GM15510 (cell line): ENCODE data around the gene KIF16B.

Experiments
- POLR2A ChIP-seq: IDR thresholded peaks from 3 replicates; pipeline ENCODE4 v1.6.1; 2011; ENCODE audit warnings: borderline replicate concordance; ENCODE audit not compliant: insufficient read length; ENCODE audit errors: extremely low read depth

Gene KIF16B

DNA sequence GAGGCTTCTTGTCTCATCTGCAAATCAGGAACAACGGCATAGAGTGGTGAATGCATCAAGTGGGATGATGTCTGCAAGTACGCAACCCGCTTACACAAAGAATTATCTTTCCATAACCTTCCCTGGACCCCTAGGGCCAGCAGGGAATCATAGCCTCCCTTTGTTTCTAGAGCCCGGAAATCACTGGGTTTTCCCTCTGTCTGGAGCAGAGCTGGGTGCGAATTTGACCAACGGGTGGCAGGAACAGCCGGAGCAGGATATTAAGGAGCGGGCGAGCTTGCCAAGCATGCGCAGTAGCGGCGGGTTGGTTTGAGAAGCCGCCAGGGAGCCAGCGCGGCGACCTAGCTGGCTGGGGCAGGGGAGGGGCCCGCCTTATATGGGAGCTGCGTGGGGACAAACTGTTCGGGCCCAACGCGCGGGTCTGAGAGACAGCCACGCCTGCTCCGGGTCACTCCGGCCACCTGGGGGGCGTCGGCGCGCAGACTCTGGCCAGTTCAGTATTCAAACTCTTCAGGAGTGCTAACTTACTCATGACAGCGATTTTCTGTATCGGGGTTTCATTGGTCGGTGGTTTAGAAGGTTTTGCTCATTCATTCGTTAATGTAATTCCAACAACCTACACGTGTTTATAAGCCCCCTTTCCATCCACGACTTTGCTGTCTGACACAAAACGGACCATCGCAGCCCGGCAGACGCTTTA lies 1.6 kb upstream of the KIF16B start:
- TF ChIP-seq POLR2A = no peak

DNA sequence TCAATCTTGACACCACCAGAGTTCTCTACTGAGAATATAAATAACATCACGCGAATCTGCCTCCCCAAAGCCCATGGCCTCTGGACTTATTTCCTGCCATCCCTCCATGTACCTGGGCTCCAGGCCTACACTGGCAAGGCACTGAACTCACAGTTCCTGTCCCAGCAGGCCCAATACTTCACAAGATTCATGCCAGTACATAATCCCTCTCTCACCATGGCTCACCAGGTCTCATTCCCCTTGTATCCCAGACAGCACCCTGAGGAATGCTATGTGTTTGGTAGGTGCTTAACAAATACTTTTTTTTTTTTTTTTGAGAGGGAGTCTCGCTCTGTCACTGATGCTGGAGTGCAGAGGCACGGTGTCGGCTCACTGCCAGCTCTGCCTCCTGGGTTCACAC lies 1.9 kb downstream of the KIF16B start:
- TF ChIP-seq POLR2A = no peak

DNA sequence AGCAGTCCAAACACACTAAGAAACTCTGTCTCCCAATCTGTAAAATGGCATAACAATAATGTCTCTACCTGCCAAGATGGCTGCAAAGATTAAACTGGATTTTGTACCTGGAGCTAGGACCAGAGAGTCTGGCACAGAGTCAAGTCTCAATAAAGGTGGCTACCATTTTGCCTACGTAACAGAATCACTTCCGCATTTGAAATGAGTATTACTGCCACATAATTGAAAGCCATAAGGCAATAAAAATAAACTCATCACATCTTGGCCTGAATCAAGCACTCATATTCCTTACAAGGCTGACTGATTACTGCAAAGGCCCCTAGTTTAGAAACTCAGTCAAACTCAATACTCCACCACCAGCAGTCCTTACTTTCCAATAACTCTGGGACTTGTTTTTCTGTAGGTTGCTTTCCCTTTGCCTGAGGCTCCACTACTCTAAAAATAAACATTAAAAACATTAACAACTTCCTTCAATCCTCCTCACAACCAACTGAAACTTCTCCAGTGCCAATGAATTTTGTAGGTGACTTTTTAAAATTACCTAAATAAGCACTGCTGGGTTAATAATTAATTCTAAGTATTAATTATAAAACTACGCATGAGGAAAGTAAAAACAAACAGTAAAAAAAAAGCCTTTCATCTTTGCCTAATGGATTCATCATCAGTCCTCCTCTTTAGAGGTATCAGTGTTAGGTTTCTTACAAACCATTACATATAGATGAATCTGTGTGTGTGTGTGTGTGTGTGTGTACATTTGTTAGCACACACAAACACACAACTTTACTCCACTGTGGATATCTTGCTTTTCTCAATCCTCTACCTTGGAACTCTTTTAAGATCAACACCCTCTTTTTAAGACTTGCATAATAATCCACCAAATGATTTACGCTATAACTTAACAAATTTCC lies 3.7 kb downstream of the KIF16B start:
- TF ChIP-seq POLR2A = no peak

DNA sequence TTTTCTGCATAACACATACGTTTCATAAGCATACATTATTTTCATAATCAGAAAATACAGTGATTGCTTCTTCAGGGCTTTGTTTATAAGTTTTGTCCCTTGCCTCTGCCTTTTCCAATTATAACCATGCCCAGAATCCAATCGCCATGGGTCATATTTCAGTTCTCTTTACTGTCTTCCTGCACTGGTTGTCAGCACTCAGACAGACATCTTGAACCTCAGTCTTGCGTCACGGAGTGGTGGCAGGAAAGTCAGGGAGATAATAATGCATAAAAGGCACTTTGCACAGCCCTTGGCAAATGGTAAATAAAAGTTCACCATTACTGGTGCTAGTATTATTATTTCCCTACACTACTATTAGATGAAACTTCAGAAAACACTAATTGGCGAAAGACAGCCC lies 7.2 kb downstream of the KIF16B start:
- TF ChIP-seq POLR2A = no peak

DNA sequence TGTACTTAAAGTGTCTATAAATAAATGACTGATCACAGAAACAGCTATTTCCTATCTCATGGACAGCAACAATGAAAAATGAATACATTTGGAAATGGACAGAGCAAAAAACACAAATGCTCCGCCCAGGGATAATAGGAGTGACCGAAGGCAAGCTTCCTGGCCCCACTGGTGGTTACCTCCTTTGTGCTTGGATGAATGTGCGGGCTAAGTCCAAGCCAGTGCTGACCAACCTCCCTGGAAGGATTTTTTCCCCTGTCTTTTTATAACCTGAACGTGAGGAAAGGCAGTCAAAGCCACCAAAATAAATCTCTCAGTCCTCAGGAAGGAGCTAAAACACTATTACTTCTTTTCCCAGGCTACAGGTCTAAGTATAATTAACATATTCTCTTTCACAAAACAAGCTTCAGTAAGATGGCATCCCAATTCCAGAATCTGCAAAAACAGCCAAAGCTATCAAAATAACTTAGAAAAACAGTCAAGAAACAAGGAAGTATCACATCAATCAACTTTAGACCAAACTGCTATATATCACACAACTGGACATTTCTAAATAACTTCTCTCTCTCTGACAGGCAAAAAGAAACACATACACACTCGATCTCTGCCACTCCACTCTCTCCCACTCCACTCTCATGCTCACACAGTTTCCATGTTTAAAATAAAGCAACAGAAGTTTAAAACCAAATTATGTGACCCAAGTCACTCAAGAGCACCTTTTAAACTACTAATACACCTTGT lies 10.0 kb downstream of the KIF16B start:
- TF ChIP-seq POLR2A = no peak

DNA sequence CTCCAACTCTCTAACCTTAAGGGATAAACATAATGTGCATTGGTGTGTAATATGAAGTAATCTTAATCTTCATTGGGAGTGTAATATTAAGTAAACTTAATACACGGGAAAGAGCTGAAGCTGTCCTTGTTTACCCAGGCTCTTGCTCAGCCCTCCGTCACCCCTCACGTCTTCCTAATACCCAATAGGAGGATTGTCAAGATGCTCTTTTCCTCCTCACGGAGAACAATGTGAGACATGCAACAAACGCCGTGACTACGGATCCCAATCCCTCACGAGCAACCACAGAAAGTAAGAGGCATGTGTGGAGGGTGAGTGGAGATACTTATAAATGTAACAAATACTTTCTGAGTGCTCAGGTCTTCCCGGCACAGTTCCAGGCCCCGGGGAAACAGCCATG lies 11.0 kb downstream of the KIF16B start:
- TF ChIP-seq POLR2A = no peak

DNA sequence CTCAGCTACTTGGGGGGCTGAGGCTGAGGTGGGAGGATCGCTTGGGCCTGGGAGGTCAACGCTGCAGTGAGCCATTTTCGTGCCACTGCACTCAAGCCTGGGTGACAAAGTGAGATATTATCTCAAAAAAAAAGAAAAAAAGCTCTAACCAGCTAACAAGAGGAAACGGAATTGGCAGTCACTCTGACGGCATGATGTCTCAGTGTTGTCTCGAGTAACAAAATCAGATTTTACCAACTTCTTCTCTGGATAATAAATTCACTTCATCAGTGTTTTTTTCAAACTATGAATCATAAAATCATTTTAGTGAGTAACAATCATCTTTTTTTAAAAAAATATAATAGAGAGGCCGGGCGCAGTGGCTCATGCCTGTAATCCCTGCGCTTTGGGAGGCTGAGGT lies 12.6 kb downstream of the KIF16B start:
- TF ChIP-seq POLR2A = no peak

DNA sequence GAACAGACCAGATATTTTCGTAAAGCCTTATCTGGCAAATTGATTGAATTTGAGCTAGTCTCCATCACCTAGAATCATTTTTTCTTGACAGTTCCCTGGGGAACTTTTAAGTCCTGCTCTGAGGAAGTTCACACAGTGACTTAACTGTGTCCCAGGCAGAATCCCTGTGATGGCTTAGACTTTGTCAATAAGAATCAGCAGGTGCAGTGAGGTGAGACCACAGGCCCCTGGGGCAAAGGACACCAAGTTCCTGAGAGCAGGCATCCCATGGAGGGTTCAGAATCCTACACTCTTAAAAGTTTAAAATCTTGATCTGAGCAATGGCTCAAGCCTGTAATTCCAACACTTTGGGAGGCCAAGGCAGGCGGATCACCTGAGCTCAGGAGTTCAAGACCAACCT lies 13.0 kb downstream of the KIF16B start:
- no peak for TF ChIP-seq POLR2A

DNA sequence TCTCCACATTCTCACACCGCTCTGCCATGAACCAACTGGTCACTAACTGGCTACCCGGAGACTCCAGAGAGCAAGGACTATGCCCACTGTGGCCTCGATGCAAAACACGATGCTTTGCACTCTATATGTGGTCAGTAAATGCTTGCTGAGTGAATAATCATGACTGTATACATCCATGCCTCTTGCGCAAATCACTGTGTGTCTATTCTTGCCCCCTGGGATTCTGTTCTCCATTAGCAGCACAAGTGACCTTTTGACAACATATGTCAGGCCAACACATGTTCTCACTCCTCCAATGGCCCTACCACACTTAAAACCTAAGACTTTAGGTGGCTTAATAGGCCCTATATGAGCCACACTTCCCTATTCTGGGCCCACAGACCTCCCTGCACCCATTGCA lies 16.9 kb downstream of the KIF16B start:
- no peak for TF ChIP-seq POLR2A

DNA sequence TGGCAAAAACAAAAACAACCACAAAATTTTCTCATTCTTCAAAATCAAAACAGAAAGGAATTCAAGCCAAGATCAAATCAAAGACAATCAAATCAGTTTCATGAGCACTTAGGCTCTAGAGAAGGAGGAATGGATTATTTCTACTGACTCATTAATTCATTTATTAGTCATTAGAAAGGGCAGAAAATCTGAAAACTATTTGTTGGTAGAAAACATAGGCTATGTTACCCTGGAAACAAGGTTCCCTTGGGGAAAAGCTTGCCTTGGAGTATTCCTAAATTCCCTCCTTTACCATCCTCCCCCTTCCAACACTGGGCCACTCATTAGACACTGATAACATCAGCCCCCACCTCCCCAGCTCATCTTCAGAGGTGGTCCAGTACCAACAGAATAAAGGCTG lies 17.5 kb downstream of the KIF16B start:
- TF ChIP-seq POLR2A = no peak

DNA sequence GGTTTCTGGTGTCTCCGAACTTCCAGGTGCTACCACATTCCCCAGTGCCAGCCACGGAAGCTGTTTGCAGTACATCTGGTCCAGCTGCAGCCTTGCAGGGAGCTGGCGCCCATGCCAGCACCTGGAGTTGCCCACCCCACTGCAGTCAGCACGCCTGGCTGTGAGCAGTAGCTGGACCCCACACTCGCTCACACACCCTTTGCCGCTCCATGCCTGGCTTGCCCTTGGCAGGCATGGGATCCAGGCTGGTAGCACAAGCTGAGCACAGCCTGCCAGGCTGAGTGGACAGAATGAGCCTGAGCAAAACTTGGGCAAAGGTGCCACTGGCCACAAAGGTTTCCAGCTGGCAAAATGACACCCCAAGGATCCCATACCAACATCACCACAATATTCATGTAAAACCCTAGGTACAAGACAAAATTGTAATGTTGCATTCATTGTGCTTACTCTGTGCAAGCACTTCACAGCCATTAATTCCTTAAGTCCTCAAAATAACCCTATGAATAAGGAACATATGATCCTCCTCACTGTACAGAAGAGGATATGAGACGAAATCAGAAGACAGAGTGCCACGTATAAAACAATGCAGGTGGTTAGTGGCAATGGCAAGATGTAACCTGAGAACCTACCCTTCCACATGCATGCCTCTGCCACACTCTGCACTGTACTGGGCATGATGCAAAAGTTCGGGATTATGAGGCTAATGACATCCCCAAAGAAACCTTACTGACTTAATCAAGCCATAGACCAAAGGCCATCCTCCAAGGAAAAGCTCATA lies 18.3 kb downstream of the KIF16B start:
- TF ChIP-seq POLR2A = no peak

DNA sequence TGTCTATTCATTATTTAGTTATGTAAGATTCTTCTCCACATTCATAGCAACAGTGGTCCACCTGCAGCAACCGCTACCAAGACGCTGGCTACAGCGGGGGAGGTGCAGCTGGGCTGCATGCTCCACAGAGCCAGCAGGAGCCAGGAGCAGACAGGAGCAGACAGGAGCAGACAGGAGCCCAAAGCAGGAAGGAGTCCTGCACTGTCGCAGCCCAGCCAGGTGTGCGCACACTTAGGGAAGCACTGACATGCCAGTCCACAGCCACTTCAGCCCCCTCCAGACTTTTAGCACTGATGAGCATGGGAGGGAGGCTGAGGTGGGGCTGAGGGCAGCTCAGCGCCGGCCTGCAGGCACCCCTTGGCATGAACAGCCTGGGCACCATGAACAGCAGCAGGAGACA lies 19.6 kb downstream of the KIF16B start:
- no peak for TF ChIP-seq POLR2A

DNA sequence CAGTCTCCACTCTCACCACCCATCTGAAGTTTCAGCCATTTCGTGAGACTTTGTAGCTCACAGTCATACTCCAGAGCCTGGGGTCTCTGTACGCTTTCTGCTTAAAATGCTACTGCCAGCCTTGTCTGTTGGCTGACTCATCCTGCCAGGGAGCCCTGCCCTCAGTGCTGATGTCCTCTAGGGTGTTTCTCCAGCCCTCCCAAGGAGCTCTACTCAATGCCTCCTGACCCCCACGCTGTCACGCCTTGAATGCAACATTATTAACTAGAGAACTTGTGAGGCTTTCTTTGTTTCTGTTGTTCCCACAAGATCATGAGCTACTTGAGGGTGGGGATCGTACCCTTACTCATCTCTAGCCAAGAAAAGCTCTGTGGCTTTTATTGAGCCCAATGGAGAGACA lies 20.1 kb downstream of the KIF16B start:
- no peak for TF ChIP-seq POLR2A

DNA sequence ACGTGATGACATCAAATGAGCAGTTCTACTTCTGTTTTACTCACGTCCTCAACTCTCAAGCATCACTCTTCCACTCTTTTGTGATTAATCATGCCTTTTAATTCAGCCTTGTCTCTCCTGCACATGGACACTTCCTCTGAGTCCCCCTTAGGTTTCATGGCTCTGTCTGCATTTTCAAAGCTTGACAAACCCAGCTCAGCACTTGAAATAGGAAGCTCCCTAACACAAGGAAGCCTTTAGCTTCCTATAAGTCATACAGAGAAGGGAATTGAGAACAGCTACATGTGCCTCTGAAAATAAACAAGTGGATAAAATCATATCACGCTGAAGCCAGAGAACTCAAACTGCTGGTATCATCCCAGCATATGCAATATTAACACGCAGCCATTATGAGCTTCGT lies 21.2 kb downstream of the KIF16B start:
- no peak for TF ChIP-seq POLR2A
